HepG2 (cell line): ENCODE results near the gene RCOR1. TPM values are rescaled to one million over a fixed set of nuclear protein-coding genes. Genes with fewer than 3 reads are reported as not detected.

Experiments
- ATAC-seq: fragments of 200-7000 bp; cut with Tn5 transposase; 3 replicates; pipeline ENCODE4 v1.9.1; 2020; ENCODE audit warnings: mild to moderate bottlenecking, moderate library complexity
- BruUV-seq: library from RNA; stranded (reverse); fragments of 400-500 nt; replicated peaks from 2 replicates; lab custom pipeline; 2021; lab: Mats Ljungman, UMichigan
- CTCF ChIA-PET: fragments of 300-600 bp; formaldehyde crosslinking; extraction: SDS; loops from one replicate; lab custom pipeline; 2021; ENCODE audit warnings: low total read pairs, inconsistent platforms, low intra/inter-chr PET ratio; lab: Yijun Ruan, JAX
- POLR2A ChIA-PET: fragments of 350-600 bp; sonication (Branson Sonifier 250); formaldehyde crosslinking; loops from one replicate; lab custom pipeline; 2020; ENCODE audit warnings: antibody characterized with exemption, inconsistent platforms; lab: Yijun Ruan, JAX
- DNase-seq: peaks from one replicate; pipeline ENCODE4 v3.0.0-alpha.2; 2015; ENCODE audit warnings: low spot score
- FAIRE-seq: peaks from 3 replicates; lab custom pipeline; 2011; peaks lifted over from hg19 to GRCh38; lab: Jason Lieb, UNC
- H2AFZ ChIP-seq: one replicate; pipeline ENCODE4 v1.6.1; 2011; ENCODE audit warnings: low read length, inconsistent platforms
- H3K27ac ChIP-seq: fragments of 300-600 bp; 3 replicates; pipeline ENCODE4 v1.8.0; 2011; ENCODE audit warnings: mixed run types, mild to moderate bottlenecking, mixed read lengths, low read length, inconsistent platforms; ENCODE audit not compliant: insufficient read depth; ENCODE audit errors: extremely low read length
- H3K27me3 ChIP-seq, 2 experiments: fragments of 200-600 bp in 1 of 2; 2 replicates in 1 of 2; 3 replicates in 1 of 2; pipeline versions ENCODE4 v1.6.0 to v1.8.0; 2011; ENCODE audit warnings: low read length in 2 of 2, mild to moderate bottlenecking in 2 of 2, moderate library complexity in 2 of 2, inconsistent platforms in 1 of 2; ENCODE audit not compliant: insufficient read depth in 2 of 2, control insufficient read depth in 1 of 2
- H3K36me3 ChIP-seq, 2 experiments: fragments of 200-600 bp in 1 of 2; replicated peaks in 1 of 2; 2 replicates in 1 of 2; 3 replicates in 1 of 2; pipeline versions ENCODE4 v1.5.1 to v1.8.0; 2011; ENCODE audit warnings: low read length in 2 of 2, inconsistent platforms in 1 of 2; ENCODE audit not compliant: insufficient read depth in 2 of 2, control insufficient read depth in 1 of 2
- H3K4me1 ChIP-seq: 2 replicates; pipeline ENCODE4 v1.5.1; 2012; ENCODE audit warnings: low read length, inconsistent platforms; ENCODE audit not compliant: insufficient read depth
- H3K4me2 ChIP-seq: 2 replicates; pipeline ENCODE4 v1.6.0; 2011; ENCODE audit warnings: low read depth, low read length, inconsistent platforms
- H3K4me3 ChIP-seq, 3 experiments: fragments of 200-600 bp in 1 of 3; sonication (generic), shearing (Covaris generic) in 1 of 3; replicated peaks in 1 of 3; 2 replicates each; pipeline ENCODE4 v1.5.1; 2011 to 2016; ENCODE audit warnings: low read length in 3 of 3, inconsistent platforms in 2 of 3, low read depth in 2 of 3, mild to moderate bottlenecking in 2 of 3, control low read depth in 1 of 3, mixed read lengths in 1 of 3; ENCODE audit not compliant: insufficient read depth in 1 of 3
- H3K79me2 ChIP-seq: one replicate; pipeline ENCODE4 v1.6.1; 2011; ENCODE audit warnings: low read length, inconsistent platforms; ENCODE audit not compliant: insufficient read depth
- H3K9ac ChIP-seq: 2 replicates; pipeline ENCODE4 v1.6.0; 2011; ENCODE audit warnings: mild to moderate bottlenecking, low read depth, low read length, inconsistent platforms; ENCODE audit not compliant: insufficient read depth
- H3K9me3 ChIP-seq: 2 replicates; pipeline ENCODE4 v1.5.1; 2012; ENCODE audit warnings: mild to moderate bottlenecking, low read length
- H4K20me1 ChIP-seq: 2 replicates; pipeline ENCODE4 v1.6.0; 2011; ENCODE audit warnings: inconsistent platforms, mild to moderate bottlenecking, low read length, moderate library complexity; ENCODE audit not compliant: insufficient read depth
- CEBPB ChIP-seq: IDR thresholded peaks from 2 replicates; pipeline ENCODE4 v1.6.1; 2011; ENCODE audit warnings: low read depth, low read length, improper control_type of control experiment, borderline replicate concordance
- FOSL2 ChIP-seq: sonication (generic); formaldehyde crosslinking; IDR thresholded peaks from 2 replicates; pipeline ENCODE4 v1.4.0; 2020; ENCODE audit warnings: missing genetic modification reagents
- JUN ChIP-seq: sonication (generic); formaldehyde crosslinking; IDR thresholded peaks from 2 replicates; pipeline ENCODE4 v1.4.0; 2020; ENCODE audit warnings: mild to moderate bottlenecking, missing genetic modification reagents
- MAFK ChIP-seq, 2 experiments: IDR thresholded peaks in 1 of 2; conservative IDR thresholded peaks in 1 of 2; 2 replicates each; pipeline ENCODE4 v1.6.1; 2011; ENCODE audit warnings: improper control_type of control experiment in 2 of 2, low read length in 2 of 2
- PHF5A ChIP-seq: IDR thresholded peaks from one replicate; pipeline ENCODE4 v1.6.1; 2018; ENCODE audit warnings: low read depth, missing genetic modification reagents; ENCODE audit not compliant: unreplicated experiment
- TMF1 ChIP-seq: sonication (generic); formaldehyde crosslinking; IDR thresholded peaks from 2 replicates; pipeline ENCODE4 v1.8.1; 2022; ENCODE audit warnings: low read depth, missing genetic modification reagents
- ZNF121 ChIP-seq: sonication (generic); formaldehyde crosslinking; IDR thresholded peaks from 2 replicates; pipeline ENCODE4 v1.5.0; 2020; ENCODE audit warnings: mild to moderate bottlenecking, missing genetic modification reagents
- ZNF546 ChIP-seq: sonication (generic); formaldehyde crosslinking; conservative IDR thresholded peaks from 2 replicates; pipeline ENCODE4 v1.8.1; 2023; ENCODE audit warnings: mild to moderate bottlenecking, missing genetic modification reagents
- WGBS: methylation state at CpG from one replicate; pipeline ENCODE4 v1.1.6; 2017; ENCODE audit warnings: low lambda C conversion rate; 5-methylcytosine and 5-hydroxymethylcytosine counted together
- in situ Hi-C: cut with HindIII; loops from 2 replicates; pipeline ENCODE4 v1.10.0; 2017; ENCODE audit warnings: low pct_unique_long_range_greater_than_20kb; ENCODE audit not compliant: extremely low pct_ligation_motif_present
- intact Hi-C: fragments of 100-400 bp; cut with micrococcal nuclease; formaldehyde crosslinking; loops from one replicate; pipeline ENCODE4 v1.10.0; 2022; ENCODE audit not compliant: unreplicated experiment
- polyA plus RNA-seq, 8 experiments: library from polyadenylated mRNA; depleted of rRNA in 3 of 8; stranded (reverse) in 7 of 8; unstranded in 1 of 8; fragments of >200 nt; fragmentation: Illumina TruSeq in 4 of 8; extraction: Trizol in 4 of 8; gene quantifications; 2 replicates each; pipeline versions ENCODE4 v1.2.1 to v1.2.3, GENCODE V29; 2011 to 2016; ENCODE audit warnings: low read depth in 4 of 8, missing spikeins in 1 of 8, mixed read lengths in 1 of 8; ENCODE audit not compliant: insufficient read depth in 1 of 8
- total RNA-seq, 5 experiments: library from RNA; depleted of rRNA; stranded (reverse); fragments of >200 nt; fragmentation: Illumina TruSeq; extraction: Trizol; gene quantifications; 2 replicates each; pipeline ENCODE4 v1.2.3, GENCODE V29; 2016; ENCODE audit warnings: low read depth in 1 of 5

The RCOR1 gene
- total and polyA plus RNA-seq, 2 of the 13 experiments (the other 11 are each of a cell fraction or from before 2014, with no cell fraction given) = 10.2 to 11.1 TPM

- Histone ChIP-seq H4K20me1 (peaks cover 11% of the 10 kb centered on the region), H3K27ac (no peak overlapping the region), H3K4me2 (no peak overlapping the region), H3K9me3 (no peaks in the 10 kb centered on the region), H2AFZ (no peak overlapping the region), H3K9ac (no peak overlapping the region), H3K4me3 (no peak overlapping the region), H3K27me3 (no peaks in the 10 kb centered on the region), H3K36me3 (peaks cover 0 to 9% of the 10 kb centered on the region in 2 experiments; a peak in 1 of 5 replicates), H3K4me1 (peaks cover 19% of the 10 kb centered on the region), H3K79me2 (peaks cover 91% of the 10 kb centered on the region)
- DNase-seq (no peak), ATAC-seq (no peak), FAIRE-seq (no peak)
- intact Hi-C loops = no loop called here
- in situ Hi-C loops = no loop called here
- WGBS = 100% methylated on average over 2 of the region's 2 CpGs
- BruUV-seq = no TSS peak
- ChIA-PET POLR2A (interaction anchor here (1.4 kb wide), 1 partner anchor 22 kb away, joined by 4 read pairs; no protein-coding TSS in a partner anchor), CTCF (no interaction called here)
- TF ChIP-seq ZNF121 (CRISPR knock-in tag) (peak; percentile 93), ZNF546 (CRISPR knock-in tag) (no peak), FOSL2 (CRISPR knock-in tag) (peak; percentile 77)
Observed at GRCh38 chr14:102616318-102616717, 23.9 kb downstream of the RCOR1 start.

- no peak overlapping the region for H3K4me3 ChIP-seq
- H3K27me3 ChIP-seq = no peaks in the 10 kb centered on the region
- H3K4me2 ChIP-seq = no peak overlapping the region
- in situ Hi-C loops = no loop called here
- H3K9ac ChIP-seq = no peak overlapping the region
- no peak overlapping the region for H2AFZ ChIP-seq
- peaks cover 21% of the 10 kb centered on the region for H3K4me1 ChIP-seq
- no TSS peak for BruUV-seq
- DNase-seq = peak; percentile 62
- no peak overlapping the region for H3K27ac ChIP-seq
- 73% methylated on average over 3 of the region's 3 CpGs for WGBS
- TF ChIP-seq JUN (CRISPR knock-in tag) = no peak
- no peak for TF ChIP-seq MAFK (conservative IDR thresholded peaks at IDR 0.05 in 1 of 2, IDR thresholded peaks at IDR 0.05 in 1 of 2; ENCODE audit: low read length in 2 of 2)
- TF ChIP-seq CEBPB = peak; percentile 76
- no peak for TF ChIP-seq PHF5A (CRISPR knock-in tag)
- TF ChIP-seq TMF1 (CRISPR knock-in tag) = no peak
- CTCF ChIA-PET = no interaction called here
- H3K9me3 ChIP-seq = no peaks in the 10 kb centered on the region
- POLR2A ChIA-PET = interaction anchor here (1.4 kb wide), 1 partner anchor 22 kb away, joined by 4 read pairs; no protein-coding TSS in a partner anchor
- peaks cover 0 to 4% of the 10 kb centered on the region in 2 experiments; a peak in 1 of 5 replicates for H3K36me3 ChIP-seq
- intact Hi-C loops = no loop called here
- H3K79me2 ChIP-seq = peaks cover 91% of the 10 kb centered on the region
- H4K20me1 ChIP-seq = peaks cover 7% of the 10 kb centered on the region
- FAIRE-seq = no peak
- ATAC-seq = no peak
Observed at GRCh38 chr14:102616799-102617198, 24.4 kb downstream of the RCOR1 start.
